Endothelial cell (in vitro differentiated cells): ENCODE results near the gene TMEM182. TPM values are rescaled to one million over a fixed set of nuclear protein-coding genes. Genes with fewer than 3 reads are reported as not detected.

Experiments
- DNase-seq: peaks from one replicate; pipeline ENCODE4 v3.0.0; 2021; ENCODE audit warnings: low spot score
- H3K27ac Mint-ChIP-seq: one replicate; pipeline ENCODE4 v1.8.0; 2021; ENCODE audit warnings: mixed read lengths, inconsistent platforms; ENCODE audit not compliant: unreplicated experiment
- H3K27me3 Mint-ChIP-seq: one replicate; pipeline ENCODE4 v1.8.0; 2021; ENCODE audit warnings: mild to moderate bottlenecking, moderate library complexity, mixed read lengths, inconsistent platforms; ENCODE audit not compliant: unreplicated experiment
- H3K36me3 Mint-ChIP-seq: one replicate; pipeline ENCODE4 v1.8.0; 2021; ENCODE audit warnings: mild to moderate bottlenecking, low read depth, mixed read lengths, inconsistent platforms; ENCODE audit not compliant: unreplicated experiment
- H3K4me1 Mint-ChIP-seq: one replicate; pipeline ENCODE4 v1.8.0; 2021; ENCODE audit warnings: mild to moderate bottlenecking, mixed read lengths, inconsistent platforms; ENCODE audit not compliant: unreplicated experiment
- H3K4me3 Mint-ChIP-seq: one replicate; pipeline ENCODE4 v1.8.0; 2021; ENCODE audit warnings: mild to moderate bottlenecking, mixed read lengths, inconsistent platforms; ENCODE audit not compliant: unreplicated experiment
- H3K9me3 Mint-ChIP-seq: one replicate; pipeline ENCODE4 v1.8.0; 2021; ENCODE audit warnings: mixed read lengths, inconsistent platforms; ENCODE audit not compliant: unreplicated experiment
- total RNA-seq: library from RNA; stranded (reverse); fragmentation: NEBNext Ultra II Directional; extraction: Animal tissue kit (Norgen Biotek cat#: 25700); gene quantifications from one replicate; pipeline ENCODE4 v1.2.1, GENCODE V29; 2021; ENCODE audit not compliant: unreplicated experiment
- TF ChIP-seq, protein P1 (sequence below): fragments of 200-600 bp; sonication (generic); IDR thresholded peaks from one replicate; pipeline ENCODE4 v1.5.0; 2021; ENCODE audit warnings: antibody characterized with exemption; ENCODE audit not compliant: unreplicated experiment

Gene TMEM182
- total RNA-seq, 1 donor from 2014 or later, result 6.2 TPM

DNA sequence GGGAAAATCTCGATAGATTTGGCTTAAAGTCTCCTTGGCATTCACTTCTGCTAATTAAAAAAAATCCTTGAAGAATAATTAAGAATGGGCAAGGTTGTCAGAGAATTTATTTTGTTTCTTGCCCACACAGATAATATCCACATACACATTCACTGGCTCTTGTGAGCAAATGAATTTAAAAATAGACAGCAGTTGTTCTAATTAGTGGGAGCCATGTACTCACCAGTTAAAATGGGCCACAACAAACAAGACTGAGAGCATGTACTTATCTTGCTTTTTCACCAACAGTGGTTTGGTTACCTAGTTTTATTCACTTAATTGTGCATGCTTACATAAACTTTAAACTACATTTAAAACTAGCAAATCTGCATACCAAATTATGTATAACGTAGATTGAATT, 53.5 kb downstream of the TMEM182 start:
- no peaks in the 10 kb centered on the region for H3K27me3 Mint-ChIP-seq
- peaks cover 2% of the 10 kb centered on the region for H3K4me1 Mint-ChIP-seq
- TF ChIP-seq, protein P1, sequence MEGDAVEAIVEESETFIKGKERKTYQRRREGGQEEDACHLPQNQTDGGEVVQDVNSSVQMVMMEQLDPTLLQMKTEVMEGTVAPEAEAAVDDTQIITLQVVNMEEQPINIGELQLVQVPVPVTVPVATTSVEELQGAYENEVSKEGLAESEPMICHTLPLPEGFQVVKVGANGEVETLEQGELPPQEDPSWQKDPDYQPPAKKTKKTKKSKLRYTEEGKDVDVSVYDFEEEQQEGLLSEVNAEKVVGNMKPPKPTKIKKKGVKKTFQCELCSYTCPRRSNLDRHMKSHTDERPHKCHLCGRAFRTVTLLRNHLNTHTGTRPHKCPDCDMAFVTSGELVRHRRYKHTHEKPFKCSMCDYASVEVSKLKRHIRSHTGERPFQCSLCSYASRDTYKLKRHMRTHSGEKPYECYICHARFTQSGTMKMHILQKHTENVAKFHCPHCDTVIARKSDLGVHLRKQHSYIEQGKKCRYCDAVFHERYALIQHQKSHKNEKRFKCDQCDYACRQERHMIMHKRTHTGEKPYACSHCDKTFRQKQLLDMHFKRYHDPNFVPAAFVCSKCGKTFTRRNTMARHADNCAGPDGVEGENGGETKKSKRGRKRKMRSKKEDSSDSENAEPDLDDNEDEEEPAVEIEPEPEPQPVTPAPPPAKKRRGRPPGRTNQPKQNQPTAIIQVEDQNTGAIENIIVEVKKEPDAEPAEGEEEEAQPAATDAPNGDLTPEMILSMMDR, result no peak
- H3K4me3 Mint-ChIP-seq, result no peak overlapping the region
- no peak overlapping the region for H3K27ac Mint-ChIP-seq
- DNase-seq, result no peak
- no peaks in the 10 kb centered on the region for H3K9me3 Mint-ChIP-seq
- H3K36me3 Mint-ChIP-seq, result no peaks in the 10 kb centered on the region

DNA sequence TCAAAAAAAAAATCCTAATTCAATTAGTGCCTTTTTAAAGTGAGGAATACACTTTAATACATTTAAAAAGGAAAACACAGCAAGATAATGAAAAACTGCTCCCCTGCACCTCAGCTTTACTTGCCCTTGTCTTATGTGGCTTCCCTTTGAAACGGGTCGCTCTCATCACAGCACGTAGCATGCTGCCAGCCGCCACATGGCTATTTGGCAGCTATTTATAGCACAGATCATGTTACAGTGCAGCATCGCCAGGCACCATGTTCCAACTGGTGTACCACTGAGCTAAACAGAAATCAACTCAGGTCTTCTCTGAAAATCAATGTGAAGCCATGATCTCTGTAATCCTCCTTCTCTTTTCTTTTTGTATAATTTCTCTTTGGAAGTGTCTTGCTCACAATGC, 65.1 kb downstream of the TMEM182 start:
- TF ChIP-seq, protein P1, result no peak
- no peaks in the 10 kb centered on the region for H3K9me3 Mint-ChIP-seq
- H3K27me3 Mint-ChIP-seq, result peaks cover 2% of the 10 kb centered on the region
- H3K4me3 Mint-ChIP-seq, result no peak overlapping the region
- no peaks in the 10 kb centered on the region for H3K36me3 Mint-ChIP-seq
- no peak overlapping the region for H3K27ac Mint-ChIP-seq
- no peak for DNase-seq
- H3K4me1 Mint-ChIP-seq, result peaks cover 13% of the 10 kb centered on the region

DNA sequence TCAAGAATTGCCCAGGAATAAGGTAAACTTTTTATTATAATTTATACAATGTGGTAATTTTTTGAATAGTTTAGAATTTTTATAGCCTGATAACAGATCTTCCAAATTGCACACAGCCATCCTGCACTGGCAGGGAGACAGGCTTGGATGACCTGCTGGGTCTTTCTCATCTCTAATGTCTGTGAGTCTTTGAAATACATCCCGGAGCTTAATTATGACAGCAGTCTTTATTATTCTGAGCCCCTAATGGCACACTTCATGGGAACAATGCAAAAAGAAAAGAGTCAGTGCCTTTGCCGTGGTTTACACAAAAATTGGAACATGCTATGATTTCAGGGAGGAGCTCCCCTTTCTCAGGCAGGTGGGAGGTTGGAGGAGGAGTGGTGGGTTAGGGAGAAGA, 71.0 kb downstream of the TMEM182 start:
- Mint-ChIP-seq H3K27me3 (peaks cover 2% of the 10 kb centered on the region), H3K9me3 (no peaks in the 10 kb centered on the region), H3K27ac (no peak overlapping the region), H3K4me1 (no peaks in the 10 kb centered on the region), H3K36me3 (no peaks in the 10 kb centered on the region), H3K4me3 (no peak overlapping the region)
- DNase-seq, result no peak
- TF ChIP-seq, protein P1, result no peak

DNA sequence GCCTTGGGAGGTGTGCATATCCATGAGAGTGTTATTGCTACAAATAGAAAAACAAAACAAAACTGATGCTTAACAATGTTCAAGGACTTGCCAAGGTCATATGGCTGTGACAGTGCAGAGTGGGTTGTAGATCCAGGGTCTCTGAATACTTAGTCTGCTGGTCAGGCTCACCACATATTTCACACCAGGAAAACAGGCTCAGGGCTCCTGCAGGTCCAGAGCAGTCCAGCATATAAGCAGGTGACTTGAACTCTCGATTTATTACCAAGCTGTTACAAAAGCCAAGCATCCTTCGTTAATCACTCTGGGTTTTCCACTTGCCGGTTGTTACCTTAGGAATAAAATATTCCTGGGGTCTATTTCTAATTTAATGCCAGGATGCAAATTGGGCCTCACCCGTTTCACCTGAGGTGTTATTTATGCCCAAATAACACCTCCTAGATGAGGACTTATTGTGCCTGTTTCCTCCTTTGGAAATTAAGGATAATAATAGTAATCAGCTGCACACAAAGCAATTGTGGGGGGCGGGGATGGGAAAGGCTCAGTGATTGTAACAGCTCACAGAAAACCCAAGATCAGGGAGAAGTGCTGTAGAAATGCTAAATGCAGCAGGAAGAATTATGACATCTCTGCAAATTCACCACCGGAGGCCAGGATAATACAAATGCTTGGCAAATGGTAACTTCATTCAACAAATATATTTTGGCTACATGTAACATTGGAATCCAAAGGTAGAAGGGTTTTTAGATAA, 72.9 kb downstream of the TMEM182 start:
- H3K4me1 Mint-ChIP-seq, result no peaks in the 10 kb centered on the region
- H3K4me3 Mint-ChIP-seq, result no peak overlapping the region
- no peaks in the 10 kb centered on the region for H3K9me3 Mint-ChIP-seq
- no peaks in the 10 kb centered on the region for H3K27me3 Mint-ChIP-seq
- no peak overlapping the region for H3K27ac Mint-ChIP-seq
- no peak for DNase-seq
- TF ChIP-seq, protein P1, result no peak
- no peaks in the 10 kb centered on the region for H3K36me3 Mint-ChIP-seq

DNA sequence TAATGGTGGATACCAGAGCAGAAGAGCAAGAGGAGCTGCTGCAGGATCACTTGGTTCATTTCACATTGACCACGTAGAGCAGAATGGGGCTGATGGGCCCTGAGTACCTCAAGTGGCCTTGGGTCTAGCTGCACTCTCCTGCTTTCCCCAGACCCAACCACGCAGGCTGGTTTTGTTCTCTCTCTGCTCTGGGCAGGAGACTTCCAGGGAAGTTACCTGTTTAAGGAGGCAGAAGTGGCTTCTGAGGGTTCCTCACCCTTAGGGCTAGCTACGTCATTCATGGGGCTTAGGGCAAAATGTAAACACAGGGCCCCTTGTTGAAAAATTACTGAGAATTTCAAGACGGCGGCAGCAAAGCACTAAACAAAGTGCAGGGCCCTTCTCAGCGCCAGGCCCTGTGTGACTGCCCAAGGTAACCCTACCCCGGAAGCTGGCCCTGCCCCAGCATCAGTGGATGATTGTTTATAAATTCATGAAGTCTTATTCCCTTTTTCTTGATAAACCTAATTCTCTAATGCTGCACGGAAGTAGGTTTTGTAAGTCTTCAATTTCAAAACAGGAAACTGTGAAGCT, 75.9 kb downstream of the TMEM182 start:
- Mint-ChIP-seq H3K4me3 (no peak overlapping the region), H3K27ac (no peak overlapping the region), H3K27me3 (no peaks in the 10 kb centered on the region), H3K4me1 (no peaks in the 10 kb centered on the region), H3K36me3 (no peaks in the 10 kb centered on the region), H3K9me3 (no peaks in the 10 kb centered on the region)
- TF ChIP-seq, protein P1, result no peak
- no peak for DNase-seq
